HEK293 (cell line): ENCODE measurements around the gene ASPRV1.

ENCODE experiments used
- GLI4 ChIP-seq: fragments of 450-650 bp; formaldehyde crosslinking; IDR thresholded peaks from 2 replicates; pipeline ENCODE4 v1.5.1; 2016; ENCODE audit warnings: missing biosample characterization, missing genetic modification characterization
- KLF8 ChIP-seq: fragments of 450-650 bp; formaldehyde crosslinking; IDR thresholded peaks from 2 replicates; pipeline ENCODE4 v1.5.1; 2016; ENCODE audit warnings: missing biosample characterization, missing genetic modification characterization
- PRDM1 ChIP-seq: fragments of 450-650 bp; formaldehyde crosslinking; IDR thresholded peaks from 2 replicates; pipeline ENCODE4; 2016; ENCODE audit warnings: missing biosample characterization, missing genetic modification characterization
- REPIN1 ChIP-seq: fragments of 450-650 bp; formaldehyde crosslinking; IDR thresholded peaks from 2 replicates; pipeline ENCODE4 v1.5.1; 2017; ENCODE audit warnings: missing biosample characterization, missing genetic modification characterization, low read depth
- SP3 ChIP-seq: fragments of 450-650 bp; formaldehyde crosslinking; IDR thresholded peaks from 2 replicates; pipeline ENCODE4 v1.5.1; 2016; ENCODE audit warnings: missing biosample characterization, missing genetic modification characterization
- ZBTB1 ChIP-seq: fragments of 450-650 bp; formaldehyde crosslinking; IDR thresholded peaks from 2 replicates; pipeline ENCODE4 v1.5.1; 2016; ENCODE audit warnings: missing biosample characterization, missing genetic modification characterization
- ZBTB8A ChIP-seq: fragments of 450-650 bp; formaldehyde crosslinking; IDR thresholded peaks from 2 replicates; pipeline ENCODE4 v1.5.1; 2016; ENCODE audit warnings: missing biosample characterization, missing genetic modification characterization
- ZFP3 ChIP-seq: fragments of 450-650 bp; formaldehyde crosslinking; IDR thresholded peaks from 2 replicates; pipeline ENCODE4 v1.5.1; 2016; ENCODE audit warnings: low read depth, missing biosample characterization, missing genetic modification characterization
- ZNF121 ChIP-seq: fragments of 450-650 bp; formaldehyde crosslinking; IDR thresholded peaks from 2 replicates; pipeline ENCODE4 v1.5.1; 2016; ENCODE audit warnings: missing biosample characterization, missing genetic modification characterization
- ZNF157 ChIP-seq: fragments of 450-650 bp; formaldehyde crosslinking; IDR thresholded peaks from 2 replicates; pipeline ENCODE4 v1.5.1; 2016; ENCODE audit warnings: missing biosample characterization, missing genetic modification characterization
- ZNF169 ChIP-seq: fragments of 450-650 bp; formaldehyde crosslinking; IDR thresholded peaks from 2 replicates; pipeline ENCODE4 v1.5.1; 2016; ENCODE audit warnings: missing biosample characterization, missing genetic modification characterization
- ZNF19 ChIP-seq: fragments of 450-650 bp; formaldehyde crosslinking; IDR thresholded peaks from 2 replicates; pipeline ENCODE4; 2016; ENCODE audit warnings: missing biosample characterization, missing genetic modification characterization, low read depth
- ZNF324 ChIP-seq: fragments of 450-650 bp; formaldehyde crosslinking; IDR thresholded peaks from 2 replicates; pipeline ENCODE4 v1.5.1; 2016; ENCODE audit warnings: missing biosample characterization, missing genetic modification characterization
- ZNF37A ChIP-seq: fragments of 450-650 bp; IDR thresholded peaks from 2 replicates; pipeline ENCODE4 v1.5.1; 2018; ENCODE audit warnings: missing biosample characterization, missing genetic modification characterization
- ZNF416 ChIP-seq: fragments of 450-650 bp; formaldehyde crosslinking; IDR thresholded peaks from 2 replicates; pipeline ENCODE4 v1.5.1; 2016; ENCODE audit warnings: missing biosample characterization, missing genetic modification characterization
- ZNF473 ChIP-seq: fragments of 450-650 bp; formaldehyde crosslinking; IDR thresholded peaks from 2 replicates; pipeline ENCODE4 v1.5.1; 2017; ENCODE audit warnings: missing biosample characterization, missing genetic modification characterization
- ZNF501 ChIP-seq: fragments of 450-650 bp; formaldehyde crosslinking; IDR thresholded peaks from 2 replicates; pipeline ENCODE4 v1.5.1; 2016; ENCODE audit warnings: missing biosample characterization, missing genetic modification characterization
- ZNF514 ChIP-seq: fragments of 450-650 bp; formaldehyde crosslinking; IDR thresholded peaks from 2 replicates; pipeline ENCODE4 v1.5.1; 2016; ENCODE audit warnings: missing biosample characterization, missing genetic modification characterization
- ZNF529 ChIP-seq: fragments of 450-650 bp; formaldehyde crosslinking; IDR thresholded peaks from 2 replicates; pipeline ENCODE4 v1.5.1; 2017; ENCODE audit warnings: missing genetic modification characterization, missing biosample characterization; ENCODE audit not compliant: insufficient replicate concordance
- ZNF560 ChIP-seq: fragments of 450-650 bp; formaldehyde crosslinking; IDR thresholded peaks from 2 replicates; pipeline ENCODE4 v1.5.1; 2017; ENCODE audit warnings: missing biosample characterization, missing genetic modification characterization, borderline replicate concordance
- ZNF596 ChIP-seq: fragments of 450-650 bp; IDR thresholded peaks from 2 replicates; pipeline ENCODE4 v1.5.0; 2018; ENCODE audit warnings: missing biosample characterization, mild to moderate bottlenecking, missing genetic modification characterization, moderate library complexity
- ZNF623 ChIP-seq: fragments of 450-650 bp; formaldehyde crosslinking; IDR thresholded peaks from 2 replicates; pipeline ENCODE4 v1.5.1; 2016; ENCODE audit warnings: missing biosample characterization, missing genetic modification characterization
- ZNF626 ChIP-seq: fragments of 450-650 bp; sonication (Bioruptor Pico); formaldehyde crosslinking; IDR thresholded peaks from 2 replicates; pipeline ENCODE4 v1.5.1; 2018; ENCODE audit warnings: missing biosample characterization, missing genetic modification characterization, inconsistent platforms
- ZNF658 ChIP-seq: fragments of 450-650 bp; formaldehyde crosslinking; IDR thresholded peaks from 2 replicates; pipeline ENCODE4; 2016; ENCODE audit warnings: missing biosample characterization, missing genetic modification characterization
- ZNF777 ChIP-seq: fragments of 450-650 bp; formaldehyde crosslinking; IDR thresholded peaks from 2 replicates; pipeline ENCODE4 v1.5.1; 2017; ENCODE audit warnings: missing biosample characterization, missing genetic modification characterization, borderline replicate concordance
- ZNF837 ChIP-seq: fragments of 450-650 bp; formaldehyde crosslinking; IDR thresholded peaks from 2 replicates; pipeline ENCODE4 v1.5.1; 2016; ENCODE audit warnings: missing biosample characterization, missing genetic modification characterization
- ZXDB ChIP-seq: fragments of 450-650 bp; formaldehyde crosslinking; IDR thresholded peaks from 2 replicates; pipeline ENCODE4 v1.5.1; 2016; ENCODE audit warnings: missing biosample characterization, missing genetic modification characterization
- TF ChIP-seq, protein P1 (sequence below): fragments of 450-650 bp; formaldehyde crosslinking; IDR thresholded peaks from 2 replicates; pipeline ENCODE4; 2016; ENCODE audit warnings: missing biosample characterization, missing genetic modification characterization
- TF ChIP-seq, protein P2 (sequence below): sonication (generic); formaldehyde crosslinking; IDR thresholded peaks from 2 replicates; pipeline ENCODE4 v1.8.1; 2022; ENCODE audit warnings: mild to moderate bottlenecking, moderate library complexity, missing genetic modification reagents
- TF ChIP-seq, protein P3 (sequence below): fragments of 450-650 bp; formaldehyde crosslinking; IDR thresholded peaks from 2 replicates; pipeline ENCODE4 v1.5.1; 2016; ENCODE audit warnings: missing biosample characterization, missing genetic modification characterization
- TF ChIP-seq, protein P4 (sequence below): fragments of 450-650 bp; formaldehyde crosslinking; IDR thresholded peaks from 2 replicates; pipeline ENCODE4 v1.5.1; 2017; ENCODE audit warnings: missing biosample characterization, missing genetic modification characterization
- TF ChIP-seq, protein P5 (sequence below): fragments of 450-650 bp; formaldehyde crosslinking; IDR thresholded peaks from 2 replicates; pipeline ENCODE4 v1.5.1; 2016; ENCODE audit warnings: missing biosample characterization, missing genetic modification characterization
- TF ChIP-seq, protein P6 (sequence below): fragments of 450-650 bp; formaldehyde crosslinking; IDR thresholded peaks from 2 replicates; pipeline ENCODE4 v1.5.0; 2017; ENCODE audit warnings: missing biosample characterization, missing genetic modification characterization, borderline replicate concordance

ASPRV1 gene

DNA sequence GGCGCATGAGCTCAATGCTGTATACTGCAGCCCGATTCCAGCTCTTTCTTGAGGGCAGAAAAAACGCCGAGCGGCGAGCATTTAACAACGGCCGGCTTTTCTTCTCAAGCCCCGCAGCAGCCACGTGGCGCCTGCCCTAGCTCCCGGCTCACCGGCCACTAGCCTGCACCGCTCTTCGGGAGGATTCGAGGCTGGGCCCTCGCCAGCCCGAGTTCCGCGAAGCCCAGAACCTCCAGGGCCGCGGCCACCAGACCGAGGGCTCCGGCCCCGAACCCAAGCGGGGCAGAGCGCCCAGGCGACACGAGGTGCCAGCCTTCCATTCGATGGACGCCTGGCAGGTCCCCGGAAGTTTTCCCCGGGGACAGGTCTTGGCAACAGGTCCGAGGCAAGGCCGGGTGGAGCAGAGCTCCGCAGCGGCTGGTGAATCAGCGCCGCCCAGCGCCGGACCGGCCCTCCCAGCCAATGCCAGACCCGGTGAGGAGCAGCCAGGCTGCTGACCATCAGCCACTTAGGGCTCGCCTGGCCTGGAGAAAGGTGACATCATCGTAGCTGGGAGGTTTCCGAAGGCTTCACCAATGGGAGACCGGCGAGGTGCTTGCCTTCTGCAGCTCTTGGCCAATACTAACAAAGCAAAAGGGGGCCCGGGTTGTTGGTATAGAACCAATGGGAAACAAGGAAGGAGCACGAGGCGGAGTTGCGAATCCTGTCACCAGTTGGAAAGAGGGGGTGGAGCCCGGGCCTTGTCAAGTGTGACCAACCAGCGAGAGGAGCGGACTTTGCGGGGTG, 47.1 kb downstream of the ASPRV1 start (continued):
- TF ChIP-seq ZXDB: peak; percentile 48; the same call in 1 of the 2 replicates
- TF ChIP-seq ZNF658 (tag by site-specific recombination): no peak
- TF ChIP-seq, protein P1, sequence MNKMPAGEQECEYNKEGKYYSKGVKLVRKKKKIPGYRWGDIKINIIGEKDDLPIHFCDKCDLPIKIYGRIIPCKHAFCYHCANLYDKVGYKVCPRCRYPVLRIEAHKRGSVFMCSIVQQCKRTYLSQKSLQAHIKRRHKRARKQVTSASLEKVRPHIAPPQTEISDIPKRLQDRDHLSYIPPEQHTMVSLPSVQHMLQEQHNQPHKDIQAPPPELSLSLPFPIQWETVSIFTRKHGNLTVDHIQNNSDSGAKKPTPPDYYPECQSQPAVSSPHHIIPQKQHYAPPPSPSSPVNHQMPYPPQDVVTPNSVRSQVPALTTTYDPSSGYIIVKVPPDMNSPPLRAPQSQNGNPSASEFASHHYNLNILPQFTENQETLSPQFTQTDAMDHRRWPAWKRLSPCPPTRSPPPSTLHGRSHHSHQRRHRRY: no peak
- TF ChIP-seq ZNF560: no peak
- no peak for TF ChIP-seq ZNF514 (tag by site-specific recombination)
- TF ChIP-seq, protein P2, sequence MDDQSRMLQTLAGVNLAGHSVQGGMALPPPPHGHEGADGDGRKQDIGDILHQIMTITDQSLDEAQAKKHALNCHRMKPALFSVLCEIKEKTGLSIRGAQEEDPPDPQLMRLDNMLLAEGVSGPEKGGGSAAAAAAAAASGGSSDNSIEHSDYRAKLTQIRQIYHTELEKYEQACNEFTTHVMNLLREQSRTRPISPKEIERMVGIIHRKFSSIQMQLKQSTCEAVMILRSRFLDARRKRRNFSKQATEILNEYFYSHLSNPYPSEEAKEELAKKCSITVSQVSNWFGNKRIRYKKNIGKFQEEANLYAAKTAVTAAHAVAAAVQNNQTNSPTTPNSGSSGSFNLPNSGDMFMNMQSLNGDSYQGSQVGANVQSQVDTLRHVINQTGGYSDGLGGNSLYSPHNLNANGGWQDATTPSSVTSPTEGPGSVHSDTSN (CRISPR knock-in tag): peak; percentile 53; the same call in 1 of the 2 replicates
- no peak for TF ChIP-seq PRDM1 (tag by site-specific recombination)
- TF ChIP-seq ZNF324 (tag by site-specific recombination): no peak
- TF ChIP-seq, protein P3, sequence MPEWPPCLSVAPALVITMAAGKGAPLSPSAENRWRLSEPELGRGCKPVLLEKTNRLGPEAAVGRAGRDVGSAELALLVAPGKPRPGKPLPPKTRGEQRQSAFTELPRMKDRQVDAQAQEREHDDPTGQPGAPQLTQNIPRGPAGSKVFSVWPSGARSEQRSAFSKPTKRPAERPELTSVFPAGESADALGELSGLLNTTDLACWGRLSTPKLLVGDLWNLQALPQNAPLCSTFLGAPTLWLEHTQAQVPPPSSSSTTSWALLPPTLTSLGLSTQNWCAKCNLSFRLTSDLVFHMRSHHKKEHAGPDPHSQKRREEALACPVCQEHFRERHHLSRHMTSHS (tag by site-specific recombination): no peak
- TF ChIP-seq ZNF529 (tag by site-specific recombination): no peak
- peak; percentile 97 for TF ChIP-seq ZNF501 (tag by site-specific recombination)
- TF ChIP-seq ZNF626 (tag by site-specific recombination): no peak
- no peak for TF ChIP-seq GLI4 (tag by site-specific recombination)
- no peak for TF ChIP-seq REPIN1 (tag by site-specific recombination)
- no peak for TF ChIP-seq ZNF416 (tag by site-specific recombination)
- no peak for TF ChIP-seq ZNF623 (tag by site-specific recombination)
- TF ChIP-seq ZNF473 (tag by site-specific recombination): no peak
- no peak for TF ChIP-seq ZNF596 (tag by site-specific recombination)
- TF ChIP-seq, protein P4, sequence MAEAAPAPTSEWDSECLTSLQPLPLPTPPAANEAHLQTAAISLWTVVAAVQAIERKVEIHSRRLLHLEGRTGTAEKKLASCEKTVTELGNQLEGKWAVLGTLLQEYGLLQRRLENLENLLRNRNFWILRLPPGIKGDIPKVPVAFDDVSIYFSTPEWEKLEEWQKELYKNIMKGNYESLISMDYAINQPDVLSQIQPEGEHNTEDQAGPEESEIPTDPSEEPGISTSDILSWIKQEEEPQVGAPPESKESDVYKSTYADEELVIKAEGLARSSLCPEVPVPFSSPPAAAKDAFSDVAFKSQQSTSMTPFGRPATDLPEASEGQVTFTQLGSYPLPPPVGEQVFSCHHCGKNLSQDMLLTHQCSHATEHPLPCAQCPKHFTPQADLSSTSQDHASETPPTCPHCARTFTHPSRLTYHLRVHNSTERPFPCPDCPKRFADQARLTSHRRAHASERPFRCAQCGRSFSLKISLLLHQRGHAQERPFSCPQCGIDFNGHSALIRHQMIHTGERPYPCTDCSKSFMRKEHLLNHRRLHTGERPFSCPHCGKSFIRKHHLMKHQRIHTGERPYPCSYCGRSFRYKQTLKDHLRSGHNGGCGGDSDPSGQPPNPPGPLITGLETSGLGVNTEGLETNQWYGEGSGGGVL (tag by site-specific recombination): no peak
- TF ChIP-seq ZNF157 (tag by site-specific recombination): no peak
- TF ChIP-seq ZFP3 (tag by site-specific recombination): no peak
- TF ChIP-seq ZBTB8A: peak; percentile 58
- TF ChIP-seq ZNF169 (tag by site-specific recombination): no peak
- no peak for TF ChIP-seq ZBTB1 (tag by site-specific recombination)
- TF ChIP-seq KLF8 (tag by site-specific recombination): peak; percentile 67; the same call in 1 of the 2 replicates
- no peak for TF ChIP-seq ZNF121 (tag by site-specific recombination)
- TF ChIP-seq, protein P5, sequence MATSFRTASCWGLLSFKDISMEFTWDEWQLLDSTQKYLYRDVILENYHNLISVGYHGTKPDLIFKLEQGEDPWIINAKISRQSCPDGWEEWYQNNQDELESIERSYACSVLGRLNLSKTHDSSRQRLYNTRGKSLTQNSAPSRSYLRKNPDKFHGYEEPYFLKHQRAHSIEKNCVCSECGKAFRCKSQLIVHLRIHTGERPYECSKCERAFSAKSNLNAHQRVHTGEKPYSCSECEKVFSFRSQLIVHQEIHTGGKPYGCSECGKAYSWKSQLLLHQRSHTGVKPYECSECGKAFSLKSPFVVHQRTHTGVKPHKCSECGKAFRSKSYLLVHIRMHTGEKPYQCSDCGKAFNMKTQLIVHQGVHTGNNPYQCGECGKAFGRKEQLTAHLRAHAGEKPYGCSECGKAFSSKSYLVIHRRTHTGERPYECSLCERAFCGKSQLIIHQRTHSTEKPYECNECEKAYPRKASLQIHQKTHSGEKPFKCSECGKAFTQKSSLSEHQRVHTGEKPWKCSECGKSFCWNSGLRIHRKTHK (tag by site-specific recombination): no peak
- peak; percentile 89; the same call in 1 of the 2 replicates for TF ChIP-seq SP3 (tag by site-specific recombination)
- TF ChIP-seq ZNF37A (tag by site-specific recombination): no peak
- TF ChIP-seq ZNF19 (tag by site-specific recombination): no peak
- TF ChIP-seq, protein P6, sequence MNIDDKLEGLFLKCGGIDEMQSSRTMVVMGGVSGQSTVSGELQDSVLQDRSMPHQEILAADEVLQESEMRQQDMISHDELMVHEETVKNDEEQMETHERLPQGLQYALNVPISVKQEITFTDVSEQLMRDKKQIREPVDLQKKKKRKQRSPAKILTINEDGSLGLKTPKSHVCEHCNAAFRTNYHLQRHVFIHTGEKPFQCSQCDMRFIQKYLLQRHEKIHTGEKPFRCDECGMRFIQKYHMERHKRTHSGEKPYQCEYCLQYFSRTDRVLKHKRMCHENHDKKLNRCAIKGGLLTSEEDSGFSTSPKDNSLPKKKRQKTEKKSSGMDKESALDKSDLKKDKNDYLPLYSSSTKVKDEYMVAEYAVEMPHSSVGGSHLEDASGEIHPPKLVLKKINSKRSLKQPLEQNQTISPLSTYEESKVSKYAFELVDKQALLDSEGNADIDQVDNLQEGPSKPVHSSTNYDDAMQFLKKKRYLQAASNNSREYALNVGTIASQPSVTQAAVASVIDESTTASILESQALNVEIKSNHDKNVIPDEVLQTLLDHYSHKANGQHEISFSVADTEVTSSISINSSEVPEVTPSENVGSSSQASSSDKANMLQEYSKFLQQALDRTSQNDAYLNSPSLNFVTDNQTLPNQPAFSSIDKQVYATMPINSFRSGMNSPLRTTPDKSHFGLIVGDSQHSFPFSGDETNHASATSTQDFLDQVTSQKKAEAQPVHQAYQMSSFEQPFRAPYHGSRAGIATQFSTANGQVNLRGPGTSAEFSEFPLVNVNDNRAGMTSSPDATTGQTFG (tag by site-specific recombination): no peak
- no peak for TF ChIP-seq ZNF837 (tag by site-specific recombination)
- TF ChIP-seq ZNF777 (tag by site-specific recombination): no peak
